Measurements from ENCODE around the gene LRRC4B.
"Not testable (repeated sequence)": the region's sequence is repeated elsewhere in the genome, so short reads cannot be mapped to it uniquely, and the experiment has no call there.

Gene LRRC4B

GRCh38 chr19:50567882-50568727, at the start of gene LRRC4B:
Gene LRRC4B (minus strand): TSS chr19:50568435. CDS start chr19:50548838, 19,597 bp downstream.
- no peak for DNase-seq

GRCh38 chr19:50612504-50613404, 44.5 kb upstream of the LRRC4B start:
- DNase-seq, result not testable (repeated sequence)

- no peak for DNase-seq
These were observed 39.9 kb upstream of the LRRC4B start for GRCh38 chr19:50607874-50608785.

GRCh38 chr19:50607388-50607787, 39.2 kb upstream of the LRRC4B start:
- no peak for DNase-seq

- not testable (repeated sequence) for DNase-seq
These were observed 38.0 kb upstream of the LRRC4B start for GRCh38 chr19:50606059-50606836.

GRCh38 chr19:50604264-50605073, 36.2 kb upstream of the LRRC4B start:
- DNase-seq, result not testable (repeated sequence)

- DNase-seq, result no peak
These were observed 34.7 kb upstream of the LRRC4B start for GRCh38 chr19:50602935-50603334.

- no peak for DNase-seq
These were observed 34.3 kb upstream of the LRRC4B start for GRCh38 chr19:50602496-50602895.

- DNase-seq, result no peak
These were observed 33.8 kb upstream of the LRRC4B start for GRCh38 chr19:50602089-50602422.

- no peak for DNase-seq
These were observed 33.3 kb upstream of the LRRC4B start for GRCh38 chr19:50601407-50602088.

- no peak for DNase-seq
These were observed 31.2 kb upstream of the LRRC4B start for GRCh38 chr19:50599427-50599826.

GRCh38 chr19:50590191-50590590, 22.0 kb upstream of the LRRC4B start:
- DNase-seq, result no peak

- DNase-seq, result not testable (repeated sequence)
These were observed 13.8 kb upstream of the LRRC4B start for GRCh38 chr19:50581795-50582660.

GRCh38 chr19:50580970-50581634, 12.9 kb upstream of the LRRC4B start:
- DNase-seq, result no peak

- no peak for DNase-seq
These were observed 12.0 kb upstream of the LRRC4B start for GRCh38 chr19:50580240-50580639.

GRCh38 chr19:50576769-50577168, 8.5 kb upstream of the LRRC4B start:
- not testable (repeated sequence) for DNase-seq

GRCh38 chr19:50573741-50574461, 5.7 kb upstream of the LRRC4B start:
- DNase-seq, result no peak

- DNase-seq, result no peak
These were observed 2.8 kb upstream of the LRRC4B start for GRCh38 chr19:50570997-50571396.
